Fibroblast of pulmonary artery (primary cell): ENCODE measurements around the gene EFNA2.

ENCODE experiments used
- DNase-seq: peaks from one replicate; pipeline ENCODE4 v3.0.0-alpha.2; 2010; ENCODE audit warnings: low read depth
- H3K4me3 ChIP-seq: replicated peaks from 2 replicates; pipeline ENCODE4 v1.5.1; 2011; ENCODE audit warnings: low read depth, mild to moderate bottlenecking, control low read depth, low read length, moderate library complexity
- CTCF ChIP-seq: IDR thresholded peaks from 2 replicates; pipeline ENCODE4 v1.5.1; 2011; ENCODE audit warnings: mild to moderate bottlenecking, control low read depth, low read length, inconsistent platforms; ENCODE audit errors: missing control alignments

EFNA2 gene

GRCh38 chr19:1284293-1284978, 1.2 kb upstream of the EFNA2 start:
- TF ChIP-seq CTCF, result no peak
- DNase-seq, result no peak
- no peak overlapping the region for H3K4me3 ChIP-seq

- TF ChIP-seq CTCF, result no peak
- no peak for DNase-seq
- H3K4me3 ChIP-seq, result no peak overlapping the region
These were observed 515 bp upstream of the EFNA2 start for GRCh38 chr19:1284979-1285736.

- no peak for DNase-seq
- no peak for TF ChIP-seq CTCF
- H3K4me3 ChIP-seq, result no peak overlapping the region
These were observed 1.0 kb downstream of the EFNA2 start for GRCh38 chr19:1286487-1287353.

- no peak for TF ChIP-seq CTCF
- H3K4me3 ChIP-seq, result no peak overlapping the region
These were observed 1.9 kb downstream of the EFNA2 start for GRCh38 chr19:1287354-1288225.

GRCh38 chr19:1288226-1288612, 2.5 kb downstream of the EFNA2 start:
- H3K4me3 ChIP-seq, result no peak overlapping the region
- no peak for TF ChIP-seq CTCF
- no peak for DNase-seq

More at GRCh38 chr19:1287354-1288225, 1.9 kb downstream of the EFNA2 start:
- DNase-seq, result no peak
